ENCODE data around the gene KCNK7. TPM values are rescaled to one million over a fixed set of nuclear protein-coding genes. Genes with fewer than 3 reads are reported as not detected.

KCNK7 gene
- total RNA-seq, 1 donor from 2014 or later = 1.3 TPM

DNA sequence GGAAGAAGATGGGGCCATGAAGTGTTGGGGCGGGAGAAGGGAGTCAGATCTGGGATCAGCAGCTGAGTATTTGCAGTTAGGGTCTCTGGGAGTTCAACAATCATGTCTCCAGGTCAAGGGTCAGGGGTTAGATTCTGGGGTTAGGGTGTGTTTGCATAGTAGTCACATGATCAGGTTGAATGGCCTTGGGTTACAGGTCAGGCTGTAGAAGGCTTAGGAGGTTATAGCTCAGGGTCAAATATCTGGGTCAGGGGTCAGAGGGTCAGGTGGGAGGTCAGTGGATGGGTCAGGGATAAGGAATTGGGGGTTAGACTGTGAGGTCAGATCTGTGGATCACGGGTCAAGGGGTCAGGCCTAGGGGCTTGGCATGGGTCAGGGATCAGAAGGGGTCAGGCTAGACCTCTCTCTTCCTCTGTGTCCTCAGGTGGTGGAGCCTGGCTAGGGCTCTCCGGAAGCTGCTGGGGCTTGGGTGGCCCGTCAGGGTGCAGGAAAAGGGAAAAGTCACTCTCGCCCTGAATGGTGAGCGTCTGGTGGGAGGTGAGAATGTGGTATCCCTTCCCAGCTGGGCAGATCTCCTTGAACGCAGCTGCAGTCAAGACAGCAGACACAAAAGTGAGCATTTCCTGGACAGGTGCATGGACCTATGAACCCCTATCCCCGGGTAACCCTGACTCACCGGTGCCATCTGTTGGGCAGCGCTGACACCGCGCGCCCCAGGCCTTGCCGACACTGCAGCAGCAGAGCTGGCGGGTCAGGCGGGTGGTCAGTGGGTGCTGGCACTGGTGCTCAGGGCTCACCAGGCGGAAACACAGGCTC, 43.8 kb downstream of the KCNK7 start:
- Histone ChIP-seq H3K27ac (peak overlapping the region; percentile 24), H3K9me3 (no peaks in the 10 kb centered on the region), H3K4me3 (no peak overlapping the region), H3K4me1 (peaks cover 20% of the 10 kb centered on the region), H3K27me3 (no peaks in the 10 kb centered on the region), H3K36me3 (peaks cover 6% of the 10 kb centered on the region)
- intact Hi-C loops (cut with DNase I) = no loop called here
- TF ChIP-seq, protein P1, sequence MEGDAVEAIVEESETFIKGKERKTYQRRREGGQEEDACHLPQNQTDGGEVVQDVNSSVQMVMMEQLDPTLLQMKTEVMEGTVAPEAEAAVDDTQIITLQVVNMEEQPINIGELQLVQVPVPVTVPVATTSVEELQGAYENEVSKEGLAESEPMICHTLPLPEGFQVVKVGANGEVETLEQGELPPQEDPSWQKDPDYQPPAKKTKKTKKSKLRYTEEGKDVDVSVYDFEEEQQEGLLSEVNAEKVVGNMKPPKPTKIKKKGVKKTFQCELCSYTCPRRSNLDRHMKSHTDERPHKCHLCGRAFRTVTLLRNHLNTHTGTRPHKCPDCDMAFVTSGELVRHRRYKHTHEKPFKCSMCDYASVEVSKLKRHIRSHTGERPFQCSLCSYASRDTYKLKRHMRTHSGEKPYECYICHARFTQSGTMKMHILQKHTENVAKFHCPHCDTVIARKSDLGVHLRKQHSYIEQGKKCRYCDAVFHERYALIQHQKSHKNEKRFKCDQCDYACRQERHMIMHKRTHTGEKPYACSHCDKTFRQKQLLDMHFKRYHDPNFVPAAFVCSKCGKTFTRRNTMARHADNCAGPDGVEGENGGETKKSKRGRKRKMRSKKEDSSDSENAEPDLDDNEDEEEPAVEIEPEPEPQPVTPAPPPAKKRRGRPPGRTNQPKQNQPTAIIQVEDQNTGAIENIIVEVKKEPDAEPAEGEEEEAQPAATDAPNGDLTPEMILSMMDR (IDR thresholded peaks at IDR 0.05) = peak; percentile 59
- DNase-seq (peak; percentile 88), ATAC-seq (peak; percentile 73)

DNA sequence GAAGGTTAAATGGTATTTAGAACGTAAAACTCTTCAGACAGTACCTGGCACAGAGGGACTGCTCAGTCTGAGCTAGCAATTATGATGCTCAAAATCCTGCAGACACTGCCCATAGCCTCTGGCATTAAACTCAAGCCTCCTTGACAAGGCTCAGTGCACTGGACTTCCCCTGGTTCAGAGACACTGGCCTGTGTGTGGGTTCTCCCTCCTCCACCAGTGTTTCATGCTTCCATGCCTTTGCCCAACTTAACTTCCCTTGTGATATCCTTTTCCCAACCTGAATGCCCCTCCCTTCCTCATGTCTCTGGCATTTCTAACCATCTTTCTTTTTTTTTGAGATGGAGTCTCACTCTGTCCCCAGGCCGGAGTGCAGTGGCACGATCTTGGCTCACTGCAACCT, 46.5 kb downstream of the KCNK7 start:
- peaks cover 6% of the 10 kb centered on the region for H3K36me3 ChIP-seq
- ATAC-seq = no peak
- no peaks in the 10 kb centered on the region for H3K27me3 ChIP-seq
- no peak for DNase-seq
- H3K4me1 ChIP-seq = peaks cover 8% of the 10 kb centered on the region
- H3K27ac ChIP-seq = no peak overlapping the region
- H3K4me3 ChIP-seq = no peak overlapping the region
- no peaks in the 10 kb centered on the region for H3K9me3 ChIP-seq
- TF ChIP-seq, protein P1 (IDR thresholded peaks at IDR 0.05) = no peak
- intact Hi-C loops (cut with DNase I) = no loop called here

DNA sequence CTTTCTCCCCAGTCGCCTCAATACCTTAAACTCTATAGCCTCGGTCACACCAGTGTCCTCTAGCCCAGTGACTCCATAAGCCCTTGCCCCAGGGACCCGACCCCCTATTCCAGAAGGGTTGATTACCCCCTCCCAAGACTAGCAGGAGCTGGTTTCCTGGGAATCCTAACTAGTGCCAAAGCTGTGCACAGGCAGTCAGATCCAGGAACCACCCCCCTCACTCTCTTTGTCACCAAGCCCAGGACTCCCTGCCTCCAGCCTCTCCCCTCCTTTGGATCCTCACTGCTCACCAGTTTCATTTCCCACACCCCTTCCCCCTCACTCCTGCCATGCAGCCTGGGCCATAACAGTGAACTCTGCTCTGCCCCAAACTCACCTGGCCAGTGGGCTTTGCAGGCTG, 47.2 kb downstream of the KCNK7 start:
- Histone ChIP-seq H3K27ac (no peak overlapping the region), H3K4me3 (no peak overlapping the region), H3K27me3 (no peaks in the 10 kb centered on the region), H3K36me3 (peaks cover 6% of the 10 kb centered on the region), H3K4me1 (peaks cover 8% of the 10 kb centered on the region), H3K9me3 (no peaks in the 10 kb centered on the region)
- intact Hi-C loops (cut with DNase I) = no loop called here
- DNase-seq (no peak), ATAC-seq (no peak)
- TF ChIP-seq, protein P1 (IDR thresholded peaks at IDR 0.05) = no peak

DNA sequence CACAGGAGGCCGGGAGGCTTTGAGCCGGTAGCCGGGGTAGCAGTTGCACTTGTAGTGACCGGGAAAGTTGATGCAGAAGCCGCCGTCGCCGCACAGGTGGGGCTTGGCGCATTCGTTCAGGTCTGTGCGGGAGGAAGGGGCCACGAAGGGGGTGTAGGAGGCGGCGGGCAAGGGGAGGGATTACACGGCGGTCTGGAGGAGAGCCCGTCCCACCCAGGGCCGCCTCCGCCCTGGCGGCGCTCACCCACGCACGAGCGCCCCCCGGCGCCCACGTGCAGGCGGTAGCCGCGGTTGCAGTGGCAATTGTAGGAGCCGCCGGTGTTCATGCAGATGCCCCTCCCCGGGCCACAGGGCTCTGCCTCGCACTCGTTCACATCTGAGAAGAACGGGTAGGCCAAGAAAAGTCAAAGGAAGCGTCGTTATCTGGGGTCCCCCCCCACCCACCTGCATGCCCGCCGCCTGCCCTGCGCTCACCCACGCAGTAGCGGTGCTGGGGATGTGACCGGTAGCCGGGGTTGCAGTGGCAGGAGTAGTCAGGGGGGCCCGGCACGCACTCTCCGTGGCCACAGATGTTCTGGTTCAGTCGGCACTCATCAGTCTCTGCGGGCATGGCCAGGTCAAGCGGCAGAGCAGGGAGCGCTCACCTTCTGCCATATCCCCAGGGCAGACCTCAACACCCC, 48.0 kb downstream of the KCNK7 start:
- H3K27me3 ChIP-seq = no peaks in the 10 kb centered on the region
- ATAC-seq (no peak), DNase-seq (no peak)
- peaks cover 8% of the 10 kb centered on the region for H3K4me1 ChIP-seq
- no peaks in the 10 kb centered on the region for H3K9me3 ChIP-seq
- H3K4me3 ChIP-seq = no peak overlapping the region
- intact Hi-C loops (cut with DNase I) = no loop called here
- H3K27ac ChIP-seq = no peak overlapping the region
- H3K36me3 ChIP-seq = peaks cover 6% of the 10 kb centered on the region
- TF ChIP-seq, protein P1 (IDR thresholded peaks at IDR 0.05) = no peak

DNA sequence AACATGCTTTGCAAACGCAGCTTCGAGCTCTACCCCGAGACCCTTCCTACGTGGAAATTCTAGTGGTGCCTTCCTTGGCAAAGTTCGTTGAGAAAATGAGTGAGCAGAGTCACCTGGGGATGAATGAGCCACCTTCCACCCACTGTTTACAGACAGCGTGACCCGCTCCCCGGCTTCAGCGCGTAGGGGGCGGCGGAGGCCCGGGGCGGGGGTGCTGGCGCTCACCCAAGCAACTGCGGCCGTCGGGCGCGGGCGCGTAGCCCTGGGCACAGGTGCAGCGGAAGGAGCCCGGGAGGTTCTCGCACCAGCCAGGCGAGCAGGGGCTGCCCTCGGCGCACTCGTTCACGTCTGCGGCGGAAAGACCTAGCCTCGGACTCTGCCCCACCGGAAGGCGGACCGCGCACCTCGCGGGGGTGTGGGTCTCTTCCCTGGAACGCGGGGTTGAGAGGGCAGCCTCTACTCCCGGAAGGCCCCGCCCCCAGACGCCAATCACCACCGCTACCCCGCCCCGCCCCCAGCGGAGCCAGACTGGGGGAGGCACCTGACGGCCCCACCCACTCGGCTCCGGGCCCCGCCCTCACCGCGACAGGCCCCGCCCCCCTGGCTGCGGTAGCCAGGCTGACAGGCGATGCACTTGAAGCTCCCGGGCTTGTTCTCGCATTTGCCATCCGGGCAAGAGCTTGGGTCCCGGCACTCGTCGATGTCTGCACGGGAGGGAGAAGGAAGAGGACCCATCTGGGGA, 49.2 kb downstream of the KCNK7 start:
- peak overlapping the region; percentile 50 for H3K4me3 ChIP-seq
- peak overlapping the region; percentile 60 for H3K27ac ChIP-seq
- DNase-seq (peak; percentile 98), ATAC-seq (peak; percentile 95)
- peaks cover 6% of the 10 kb centered on the region for H3K36me3 ChIP-seq
- no peaks in the 10 kb centered on the region for H3K27me3 ChIP-seq
- intact Hi-C loops (cut with DNase I) = no loop called here
- H3K9me3 ChIP-seq = no peaks in the 10 kb centered on the region
- H3K4me1 ChIP-seq = peaks cover 16% of the 10 kb centered on the region
- TF ChIP-seq, protein P1 (IDR thresholded peaks at IDR 0.05) = no peak

All from upper lobe of right lung (tissue), 1 donor.